ENCODE results near the gene MED13.

- no peak for TF ChIP-seq CTCF (optimal IDR thresholded peaks at IDR 0.05 in 1 of 3, IDR thresholded peaks at IDR 0.05 in 1 of 3, conservative IDR thresholded peaks at IDR 0.05 in 1 of 3; ENCODE audit: extremely low read depth in 1 of 3, insufficient read depth in 2 of 3, low read length in 3 of 3)
- TF ChIP-seq EZH2 (IDR thresholded peaks at IDR 0.05; ENCODE audit: low read length) = no peak
These were observed 123.0 kb downstream of the MED13 start for GRCh38 chr17:61942085-61942484.

Measured in keratinocyte (primary cell).